ENCODE data around the gene OXCT1. TPM values are rescaled to one million over a fixed set of nuclear protein-coding genes. Genes with fewer than 3 reads are reported as not detected.

OXCT1 gene
- total RNA-seq, 1 experiment from 2014 or later, result 48.6 TPM

GRCh38 chr5:41789434-41789833, 80.8 kb downstream of the OXCT1 start:
- Mint-ChIP-seq H3K9me3 (ENCODE audit: unreplicated experiment) (no peaks in the 10 kb centered on the region), H3K27ac (ENCODE audit: low read depth, unreplicated experiment) (peak overlapping the region; percentile 91), H3K36me3 (ENCODE audit: insufficient read depth, unreplicated experiment) (peaks cover 4% of the 10 kb centered on the region), H3K4me1 (ENCODE audit: insufficient read depth, unreplicated experiment) (peaks cover 30% of the 10 kb centered on the region), H3K4me3 (ENCODE audit: unreplicated experiment) (peak overlapping the region; percentile 24), H3K27me3 (ENCODE audit: insufficient read depth, unreplicated experiment) (no peaks in the 10 kb centered on the region)
- no peak for TF ChIP-seq CTCF (IDR thresholded peaks at IDR 0.05; ENCODE audit: unreplicated experiment)
- no peak for DNase-seq (ENCODE audit: unreplicated experiment)
- no TSS peak for BruUV-seq (replicated peaks)
- ChIA-PET CTCF (interaction anchor here (0.6 to 1.1 kb wide), 3 partner anchors 18 to 67 kb away, joined by 3 to 4 read pairs (median 3); no protein-coding TSS in a partner anchor), POLR2A (interaction anchor here (0.5 kb wide), 1 partner anchor 1568 kb away, joined by 3 read pairs; no protein-coding TSS in a partner anchor)
- intact Hi-C loops (cut with micrococcal nuclease), result no loop called here

- Mint-ChIP-seq H3K4me3 (ENCODE audit: unreplicated experiment) (peak overlapping the region; percentile 24), H3K27me3 (ENCODE audit: insufficient read depth, unreplicated experiment) (no peaks in the 10 kb centered on the region), H3K27ac (ENCODE audit: low read depth, unreplicated experiment) (peak overlapping the region; percentile 91)
Measured at GRCh38 chr5:41788941-41789368, 81.3 kb downstream of the OXCT1 start.

GRCh38 chr5:41787265-41787664, 83.0 kb downstream of the OXCT1 start:
- no peak for DNase-seq (ENCODE audit: unreplicated experiment)
- ChIA-PET POLR2A (interaction anchor here (1.0 kb wide), 1 partner anchor 12 kb away, joined by 3 read pairs; no protein-coding TSS in a partner anchor), CTCF (interaction anchor here (0.6 to 2.3 kb wide), 3 partner anchors 56 to 1082 kb away, joined by 3 to 8 read pairs (median 3); no protein-coding TSS in a partner anchor)
- Mint-ChIP-seq H3K27ac (ENCODE audit: low read depth, unreplicated experiment) (no peak overlapping the region), H3K27me3 (ENCODE audit: insufficient read depth, unreplicated experiment) (no peaks in the 10 kb centered on the region), H3K4me1 (ENCODE audit: insufficient read depth, unreplicated experiment) (peaks cover 24% of the 10 kb centered on the region), H3K36me3 (ENCODE audit: insufficient read depth, unreplicated experiment) (peaks cover 12% of the 10 kb centered on the region), H3K9me3 (ENCODE audit: unreplicated experiment) (no peaks in the 10 kb centered on the region), H3K4me3 (ENCODE audit: unreplicated experiment) (no peak overlapping the region)
- intact Hi-C loops (cut with micrococcal nuclease), result no loop called here
- TF ChIP-seq CTCF (IDR thresholded peaks at IDR 0.05; ENCODE audit: unreplicated experiment), result no peak
- BruUV-seq (replicated peaks), result no TSS peak

More at GRCh38 chr5:41788941-41789368, 81.3 kb downstream of the OXCT1 start:
- Mint-ChIP-seq H3K4me1 (ENCODE audit: insufficient read depth, unreplicated experiment) (peaks cover 25% of the 10 kb centered on the region), H3K9me3 (ENCODE audit: unreplicated experiment) (no peaks in the 10 kb centered on the region), H3K36me3 (ENCODE audit: insufficient read depth, unreplicated experiment) (peaks cover 4% of the 10 kb centered on the region)
- intact Hi-C loops (cut with micrococcal nuclease), result no loop called here
- POLR2A ChIA-PET, result interaction anchor here (0.5 kb wide), 1 partner anchor 1569 kb away, joined by 3 read pairs; no protein-coding TSS in a partner anchor
- CTCF ChIA-PET, result interaction anchor here (0.6 kb wide), 1 partner anchor 49 kb away, joined by 3 read pairs; no protein-coding TSS in a partner anchor
- TF ChIP-seq CTCF (IDR thresholded peaks at IDR 0.05; ENCODE audit: unreplicated experiment), result no peak
- no TSS peak for BruUV-seq (replicated peaks)
- DNase-seq (ENCODE audit: unreplicated experiment), result peak; percentile 61

- peaks cover 24% of the 10 kb centered on the region for H3K4me1 Mint-ChIP-seq (ENCODE audit: insufficient read depth, unreplicated experiment)
- ChIA-PET POLR2A (no interaction called here), CTCF (interaction anchor here (1.2 kb wide), 1 partner anchor 26 kb away, joined by 3 read pairs; no protein-coding TSS in a partner anchor)
- no peaks in the 10 kb centered on the region for H3K27me3 Mint-ChIP-seq (ENCODE audit: insufficient read depth, unreplicated experiment)
- H3K4me3 Mint-ChIP-seq (ENCODE audit: unreplicated experiment), result no peak overlapping the region
- no peak for TF ChIP-seq CTCF (IDR thresholded peaks at IDR 0.05; ENCODE audit: unreplicated experiment)
- no peak for DNase-seq (ENCODE audit: unreplicated experiment)
- peaks cover 22% of the 10 kb centered on the region for H3K36me3 Mint-ChIP-seq (ENCODE audit: insufficient read depth, unreplicated experiment)
- no TSS peak for BruUV-seq (replicated peaks)
- H3K27ac Mint-ChIP-seq (ENCODE audit: low read depth, unreplicated experiment), result no peak overlapping the region
- intact Hi-C loops (cut with micrococcal nuclease), result no loop called here
- H3K9me3 Mint-ChIP-seq (ENCODE audit: unreplicated experiment), result no peaks in the 10 kb centered on the region
Measured at GRCh38 chr5:41785061-41785460, 85.2 kb downstream of the OXCT1 start.
